Effector memory CD4-positive, alpha-beta T cell (primary cell): ENCODE results near the gene PDE9A.

ENCODE experiments used
- DNase-seq, 3 donors: peaks; one replicate each; pipeline ENCODE4 v3.0.0-alpha.2; 2020
- H3K27ac ChIP-seq: 2 replicates; pipeline ENCODE4 v1.7.0; 2013; ENCODE audit warnings: mild to moderate bottlenecking, low read length, moderate library complexity; ENCODE audit not compliant: insufficient read depth, poor library complexity, severe bottlenecking
- H3K27me3 ChIP-seq: replicated peaks from 2 replicates; pipeline ENCODE4 v1.7.0; 2013; ENCODE audit warnings: mild to moderate bottlenecking, low read length; ENCODE audit not compliant: insufficient read depth, control insufficient read depth, poor library complexity, severe bottlenecking
- H3K36me3 ChIP-seq: 2 replicates; pipeline ENCODE4 v1.7.0; 2013; ENCODE audit warnings: mild to moderate bottlenecking, low read length, moderate library complexity; ENCODE audit not compliant: control insufficient read depth, insufficient read depth
- H3K4me1 ChIP-seq: 2 replicates; pipeline ENCODE4 v1.7.0; 2013; ENCODE audit warnings: low read length, mild to moderate bottlenecking; ENCODE audit not compliant: control insufficient read depth, insufficient read depth, poor library complexity, severe bottlenecking
- H3K4me3 ChIP-seq: 2 replicates; pipeline ENCODE4 v1.7.0; 2013; ENCODE audit warnings: low read length, low read depth, mild to moderate bottlenecking; ENCODE audit not compliant: insufficient read depth, poor library complexity, severe bottlenecking
- H3K9me3 ChIP-seq: 2 replicates; pipeline ENCODE4 v1.7.0; 2013; ENCODE audit warnings: mild to moderate bottlenecking, low read length, moderate library complexity; ENCODE audit not compliant: control insufficient read depth

Gene PDE9A

DNA sequence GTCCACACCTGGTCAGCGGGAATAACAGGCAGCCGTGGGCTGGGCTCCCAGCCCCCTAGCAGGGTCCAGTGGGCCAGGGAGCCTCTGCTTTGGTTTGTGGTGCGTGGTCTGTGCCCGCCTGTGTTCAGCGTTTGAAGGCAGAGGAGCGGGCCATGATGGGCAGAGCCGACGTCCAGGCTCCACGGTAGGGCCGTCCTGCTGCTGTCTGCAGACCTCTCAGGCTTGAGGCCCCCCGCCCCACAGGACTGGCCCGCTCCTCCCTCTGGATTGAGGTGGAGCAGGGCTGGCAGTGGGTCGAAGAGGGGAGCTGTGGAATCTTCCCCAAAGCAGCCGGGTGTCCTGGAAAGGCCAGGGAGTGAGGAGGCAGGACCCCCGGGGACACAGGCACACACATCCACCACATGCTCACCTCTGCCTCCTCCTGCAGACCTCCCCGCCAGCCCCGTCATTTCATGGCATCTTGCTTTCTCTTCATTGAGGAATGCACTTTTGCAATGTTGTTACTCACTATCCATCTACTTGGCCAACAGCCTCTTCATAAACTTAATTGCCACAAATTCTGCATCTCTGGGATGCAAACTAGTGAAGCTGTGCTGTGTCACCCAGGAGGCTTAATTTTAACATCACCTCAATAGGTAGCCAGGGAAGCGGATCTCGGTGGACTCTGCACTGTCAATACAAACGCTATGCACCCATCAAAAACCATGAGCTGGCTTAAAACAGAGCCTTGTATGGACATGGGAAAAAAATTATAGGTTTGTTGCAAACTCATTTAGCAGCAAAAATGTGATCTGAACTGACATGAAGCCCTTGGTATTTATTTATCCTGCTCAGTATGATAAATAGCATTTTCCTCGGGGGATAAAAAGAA lies 85.9 kb downstream of the PDE9A start:
- peak overlapping the region; percentile 61 for H3K27ac ChIP-seq
- no peak for DNase-seq
- H3K27me3 ChIP-seq: no peaks in the 10 kb centered on the region

DNA sequence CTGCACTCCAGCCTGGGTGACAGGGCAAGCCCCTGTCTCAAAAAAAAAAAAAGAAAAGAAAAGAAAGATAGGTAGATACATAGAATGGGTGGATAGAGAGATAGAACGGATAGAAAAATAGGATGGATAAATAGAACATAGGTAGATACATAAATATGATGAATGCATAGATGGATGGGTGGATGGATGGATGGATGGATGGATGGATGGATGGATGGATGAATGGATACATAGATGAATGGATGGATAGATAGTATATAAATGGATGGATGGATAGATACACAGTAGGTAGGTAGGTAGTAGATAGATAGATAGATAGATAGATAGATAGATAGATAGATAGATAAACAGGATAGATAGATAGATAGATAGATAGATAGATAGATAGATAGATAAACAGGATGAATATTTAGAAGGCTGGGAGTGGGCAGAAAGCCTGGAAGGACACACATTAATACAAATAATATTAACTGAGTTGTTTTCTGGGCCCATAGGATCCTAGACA lies 87.0 kb downstream of the PDE9A start:
- no peaks in the 10 kb centered on the region for H3K27me3 ChIP-seq
- H3K36me3 ChIP-seq: no peaks in the 10 kb centered on the region
- H3K27ac ChIP-seq: no peak overlapping the region
- no peak for DNase-seq
- H3K4me3 ChIP-seq: no peak overlapping the region
- no peaks in the 10 kb centered on the region for H3K9me3 ChIP-seq
- H3K4me1 ChIP-seq: peaks cover 11% of the 10 kb centered on the region

More for the DNA sequence above, 85.9 kb downstream of the PDE9A start:
- H3K4me3 ChIP-seq: no peak overlapping the region
- no peaks in the 10 kb centered on the region for H3K9me3 ChIP-seq
- no peaks in the 10 kb centered on the region for H3K36me3 ChIP-seq
- peaks cover 17% of the 10 kb centered on the region for H3K4me1 ChIP-seq

DNA sequence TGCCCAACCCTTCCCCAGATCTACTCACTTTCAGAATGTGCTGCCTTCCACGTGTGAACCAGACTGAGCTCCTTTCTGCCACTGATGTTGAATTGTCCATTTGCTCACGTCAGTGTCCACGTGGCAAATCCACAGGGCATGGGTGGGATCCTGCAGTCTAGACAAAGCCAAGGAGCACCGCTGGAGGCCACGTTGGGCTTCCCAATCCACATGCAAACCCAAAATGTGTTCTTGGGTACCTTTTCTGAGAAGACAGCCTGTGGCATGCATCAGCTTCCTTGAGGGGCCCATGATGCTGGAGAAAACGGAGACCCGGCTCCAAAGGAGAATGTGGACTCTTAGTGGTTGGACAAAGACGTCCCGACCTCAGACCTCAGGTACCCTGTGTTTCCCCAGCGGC lies 87.6 kb downstream of the PDE9A start:
- no peak for DNase-seq
- Histone ChIP-seq H3K27ac (no peak overlapping the region), H3K36me3 (no peaks in the 10 kb centered on the region), H3K9me3 (no peaks in the 10 kb centered on the region), H3K4me3 (no peak overlapping the region), H3K27me3 (no peaks in the 10 kb centered on the region), H3K4me1 (peaks cover 17% of the 10 kb centered on the region)

DNA sequence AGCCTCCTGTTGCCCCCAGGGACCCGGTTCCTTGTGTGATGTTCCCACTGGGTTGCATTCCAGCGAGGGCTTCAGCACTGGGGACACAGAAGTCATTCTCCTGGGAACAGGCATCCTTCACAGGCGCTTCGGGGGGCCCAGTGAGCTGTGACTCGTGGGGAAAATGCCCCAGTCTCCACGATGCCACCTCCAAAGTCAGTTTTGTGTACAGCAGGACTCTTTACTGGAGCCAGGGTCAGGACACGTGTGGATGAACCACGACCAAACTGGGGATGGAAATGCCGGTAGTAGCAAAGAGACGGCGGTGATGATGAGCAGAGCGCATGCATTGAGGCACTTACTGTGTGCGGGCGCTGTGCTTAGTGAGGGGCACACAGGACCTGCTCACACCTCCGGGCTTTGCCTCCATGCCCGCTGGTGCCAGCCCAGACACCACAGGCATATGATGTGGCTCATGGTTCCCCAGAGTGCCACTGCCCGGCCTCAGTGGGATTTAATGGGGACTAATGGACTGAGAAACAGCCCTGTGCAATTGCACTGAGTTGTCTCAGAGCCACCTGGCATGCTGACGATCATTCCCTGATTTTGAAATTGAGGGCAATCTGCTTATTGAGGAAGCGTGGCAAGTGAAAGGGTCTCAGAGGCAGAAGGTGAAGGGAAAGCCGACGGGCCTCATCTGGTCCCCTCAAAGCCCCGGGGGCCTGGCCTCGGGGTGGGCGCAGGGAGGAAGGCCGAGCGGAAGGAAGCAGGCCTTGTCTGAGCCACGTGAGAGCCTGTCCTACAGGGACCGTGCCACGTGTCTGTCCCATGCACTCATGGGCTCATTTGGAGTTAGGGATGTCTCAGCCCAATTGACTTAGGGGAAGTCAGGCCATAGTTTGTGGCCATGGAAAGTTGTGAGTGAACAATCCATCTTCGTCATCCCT lies 91.4 kb downstream of the PDE9A start:
- no peak overlapping the region for H3K4me3 ChIP-seq
- peaks cover 24% of the 10 kb centered on the region for H3K4me1 ChIP-seq
- no peak overlapping the region for H3K27ac ChIP-seq

DNA sequence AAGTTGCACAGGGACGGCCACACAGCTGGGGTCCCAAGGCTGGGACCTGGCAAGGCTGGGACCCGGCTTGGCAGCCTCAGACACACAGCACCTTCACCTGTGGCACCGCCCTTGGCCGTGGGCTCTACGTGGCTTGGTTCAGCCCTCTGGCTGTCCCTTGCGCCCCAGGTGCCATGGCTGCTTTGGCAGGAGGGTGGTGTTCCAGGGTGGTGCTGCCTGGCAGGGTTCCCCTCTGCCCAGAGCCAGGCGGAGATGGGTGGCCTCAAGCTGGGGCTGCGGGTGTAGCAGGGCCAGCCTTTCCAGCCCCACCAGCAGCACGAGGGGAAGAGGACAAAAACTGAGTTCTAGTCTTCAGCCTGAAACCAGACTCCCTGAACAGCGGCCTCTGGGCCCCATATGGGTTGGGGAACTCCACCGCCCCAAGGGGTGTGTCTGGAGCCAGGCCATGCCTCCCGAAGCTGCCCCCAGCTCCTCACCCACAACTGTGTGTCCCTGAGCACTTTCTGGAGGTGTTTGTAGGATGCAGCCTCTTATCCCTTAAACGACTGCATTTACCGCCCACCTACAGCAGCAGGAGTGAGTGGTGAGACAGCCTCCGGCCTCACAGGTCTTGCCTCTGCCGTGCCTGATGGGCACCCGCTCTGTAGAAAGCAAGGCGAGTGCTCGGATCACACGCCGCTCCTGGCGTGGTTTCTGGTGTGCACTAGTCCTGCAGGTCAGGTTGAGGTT lies 92.3 kb downstream of the PDE9A start:
- Histone ChIP-seq H3K27me3 (no peaks in the 10 kb centered on the region), H3K27ac (no peak overlapping the region), H3K4me1 (peaks cover 24% of the 10 kb centered on the region), H3K4me3 (no peak overlapping the region), H3K36me3 (no peaks in the 10 kb centered on the region), H3K9me3 (no peaks in the 10 kb centered on the region)
- DNase-seq: no peak

More for the DNA sequence above, 91.4 kb downstream of the PDE9A start:
- Histone ChIP-seq H3K9me3 (no peaks in the 10 kb centered on the region), H3K27me3 (no peaks in the 10 kb centered on the region), H3K36me3 (no peaks in the 10 kb centered on the region)
- no peak for DNase-seq

DNA sequence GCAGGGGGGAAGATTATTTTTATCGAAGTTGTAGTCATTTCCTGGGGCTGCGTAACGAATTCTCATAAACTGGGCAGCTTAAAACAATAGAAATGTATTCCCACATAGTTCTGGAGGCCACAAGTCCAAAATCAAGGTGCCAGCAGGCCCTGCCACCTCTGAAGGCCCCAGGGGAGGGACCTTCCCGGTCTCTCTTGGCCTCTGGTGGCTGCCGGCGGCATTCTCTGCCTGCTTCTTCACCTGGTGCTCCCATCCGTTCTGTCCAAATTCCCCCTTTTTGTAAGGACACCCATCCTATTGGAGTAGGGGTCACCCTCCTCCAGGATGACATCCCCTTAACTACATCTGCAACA lies 92.8 kb downstream of the PDE9A start:
- Histone ChIP-seq H3K4me1 (peaks cover 24% of the 10 kb centered on the region), H3K4me3 (no peak overlapping the region), H3K36me3 (no peaks in the 10 kb centered on the region), H3K9me3 (no peaks in the 10 kb centered on the region), H3K27ac (peak overlapping the region; percentile 57), H3K27me3 (no peaks in the 10 kb centered on the region)
- no peak for DNase-seq

DNA sequence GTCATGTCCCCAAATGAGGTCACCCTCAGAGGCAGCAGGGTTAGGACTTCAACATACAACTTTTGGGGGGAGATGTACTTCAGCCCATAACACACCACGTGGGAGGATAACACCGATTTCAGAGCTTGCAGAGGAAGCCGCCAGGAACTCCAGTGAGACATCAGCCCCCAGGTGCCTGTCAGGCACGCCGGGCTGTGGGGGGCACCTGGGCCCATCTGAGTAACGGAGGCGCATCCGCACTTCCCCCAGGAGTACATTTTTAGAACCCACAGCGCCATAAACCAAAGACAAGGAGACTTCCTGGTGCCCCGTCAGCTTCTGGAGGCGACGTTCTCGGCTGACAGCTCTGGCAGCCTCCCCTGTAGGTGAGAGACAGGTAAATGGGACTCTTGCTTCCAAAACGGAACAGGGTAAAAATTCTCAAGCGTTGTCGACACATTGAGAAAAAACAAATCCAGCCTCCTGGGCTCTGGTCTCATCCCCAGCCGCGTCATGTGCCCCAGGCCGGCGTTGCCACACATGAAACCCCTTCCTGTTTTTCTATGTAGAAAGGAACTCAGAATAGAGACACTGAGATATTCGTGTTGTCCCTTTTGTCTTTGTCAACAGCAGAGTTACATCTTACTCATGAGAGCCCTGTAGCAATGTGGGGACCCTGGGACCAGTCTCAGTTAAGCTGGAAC lies 93.3 kb downstream of the PDE9A start:
- no peaks in the 10 kb centered on the region for H3K9me3 ChIP-seq
- H3K27me3 ChIP-seq: no peaks in the 10 kb centered on the region
- H3K36me3 ChIP-seq: no peaks in the 10 kb centered on the region
- DNase-seq: peak in 2 of 3 donors; percentile 19 to 23
- H3K27ac ChIP-seq: peak overlapping the region; percentile 57
- no peak overlapping the region for H3K4me3 ChIP-seq
- H3K4me1 ChIP-seq: peaks cover 24% of the 10 kb centered on the region

DNA sequence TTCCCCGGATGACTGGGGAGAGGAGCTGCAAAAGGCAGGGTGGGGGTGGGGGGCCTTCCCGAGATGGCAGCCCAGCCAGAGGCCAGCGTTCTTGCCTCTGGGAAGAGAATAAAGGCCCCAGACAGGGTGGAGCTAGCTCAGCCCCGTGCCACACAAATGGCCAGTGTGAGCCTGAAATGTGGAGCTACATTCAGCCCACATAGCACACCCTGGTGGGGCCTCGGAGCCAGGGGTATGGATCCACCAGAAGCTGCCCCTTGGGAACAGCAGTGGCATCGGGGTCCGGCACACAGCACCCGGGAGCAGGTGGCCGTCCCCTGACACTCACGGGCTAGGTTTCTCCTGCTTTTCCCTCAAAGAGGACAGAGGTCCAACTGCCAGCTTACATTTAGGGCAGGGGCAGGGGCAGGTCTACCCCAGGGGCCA lies 93.9 kb downstream of the PDE9A start:
- Histone ChIP-seq H3K36me3 (no peaks in the 10 kb centered on the region), H3K9me3 (no peaks in the 10 kb centered on the region), H3K4me1 (peaks cover 24% of the 10 kb centered on the region), H3K4me3 (no peak overlapping the region), H3K27me3 (no peaks in the 10 kb centered on the region), H3K27ac (peak overlapping the region; percentile 57)
- DNase-seq: no peak

DNA sequence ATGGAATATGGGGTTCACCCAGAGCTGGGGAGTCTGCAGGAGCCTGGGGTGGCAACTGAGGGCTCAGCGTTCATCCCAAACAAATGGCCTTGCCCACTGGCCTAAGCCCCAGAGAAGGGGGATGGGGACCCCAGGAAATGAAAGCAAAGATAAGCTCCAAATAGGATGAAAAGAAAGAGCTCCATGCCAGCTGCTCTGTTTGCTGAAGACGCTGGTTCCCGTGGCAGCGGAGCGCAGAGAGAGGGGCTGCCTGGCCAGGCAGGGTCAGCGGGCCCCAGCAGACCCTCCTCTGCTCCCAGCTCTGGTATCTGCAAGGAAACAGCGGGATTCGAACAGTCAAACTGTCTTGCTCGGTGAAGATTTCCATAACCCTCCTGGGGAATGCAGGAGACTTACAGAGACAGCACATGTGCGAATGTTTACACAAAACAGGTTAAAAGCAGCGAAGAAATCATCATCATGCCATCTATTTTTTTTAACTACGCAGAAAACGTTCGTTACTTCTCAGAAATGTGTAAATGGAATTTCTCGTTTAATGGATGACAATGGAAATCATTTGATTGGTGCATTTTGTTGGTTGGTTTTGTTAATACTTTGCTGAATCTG lies 94.4 kb downstream of the PDE9A start:
- Histone ChIP-seq H3K4me3 (no peak overlapping the region), H3K36me3 (no peaks in the 10 kb centered on the region), H3K4me1 (peaks cover 24% of the 10 kb centered on the region), H3K27me3 (no peaks in the 10 kb centered on the region), H3K27ac (peak overlapping the region; percentile 57), H3K9me3 (no peaks in the 10 kb centered on the region)
- DNase-seq: no peak
